ENCODE results near the gene ARHGAP26. TPM values are rescaled to one million over a fixed set of nuclear protein-coding genes. Genes with fewer than 3 reads are reported as not detected.

Gene ARHGAP26
- total RNA-seq, 1 donor from 2014 or later, result 14.1 TPM

DNA sequence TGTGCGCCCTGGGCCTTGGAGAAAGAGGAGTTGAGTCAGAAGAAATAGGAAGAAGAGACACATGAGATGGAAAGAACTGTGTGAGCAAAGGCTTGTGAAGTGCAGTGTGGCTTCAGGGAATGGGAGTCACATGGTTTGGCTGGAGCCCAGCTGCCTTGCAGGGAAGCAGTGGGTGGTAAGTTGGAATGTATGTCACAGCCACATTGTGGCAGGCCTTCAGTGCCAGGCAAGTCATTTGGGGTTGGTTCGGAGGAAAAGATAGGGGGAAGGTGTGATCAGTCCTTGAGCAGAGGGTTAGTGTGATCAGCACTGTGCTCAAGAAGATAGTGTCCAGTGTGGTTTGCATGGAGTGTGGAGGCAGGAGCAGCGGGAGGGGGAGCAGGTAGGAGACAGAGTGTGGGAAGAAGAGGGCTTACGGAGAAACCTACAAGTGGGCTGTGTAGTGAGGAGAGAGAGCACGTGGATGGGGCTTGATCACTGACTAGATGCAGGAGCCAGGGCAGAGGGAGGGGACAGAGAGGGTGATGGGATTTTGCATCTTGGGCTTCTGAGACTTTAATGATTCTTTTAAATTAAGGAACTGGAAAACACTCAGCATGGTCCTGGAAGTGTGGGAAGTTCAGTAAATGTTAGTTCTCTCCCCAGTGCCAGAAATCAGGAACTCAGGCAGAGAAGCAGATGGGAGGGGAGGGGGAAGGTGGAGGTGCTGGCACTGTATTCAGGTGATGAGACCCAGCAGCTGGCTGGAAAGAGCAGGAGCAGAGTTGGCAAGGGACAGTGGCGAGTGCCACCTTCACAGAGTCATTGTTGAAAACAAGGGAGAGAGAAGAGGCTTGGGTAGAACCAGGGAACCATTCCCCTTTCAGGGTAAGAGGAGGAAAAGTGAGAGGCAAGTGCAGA lies 46.6 kb downstream of the ARHGAP26 start:
- Mint-ChIP-seq H3K4me3 (ENCODE audit: unreplicated experiment) (no peak overlapping the region), H3K27ac (ENCODE audit: unreplicated experiment) (peak overlapping the region; percentile 35), H3K27me3 (ENCODE audit: unreplicated experiment) (no peaks in the 10 kb centered on the region), H3K9me3 (ENCODE audit: unreplicated experiment) (no peaks in the 10 kb centered on the region), H3K4me1 (ENCODE audit: unreplicated experiment) (peaks cover 49% of the 10 kb centered on the region), H3K36me3 (ENCODE audit: unreplicated experiment) (no peaks in the 10 kb centered on the region)
- no peak for DNase-seq (ENCODE audit: extremely low spot score, unreplicated experiment)
- TF ChIP-seq, protein P1, sequence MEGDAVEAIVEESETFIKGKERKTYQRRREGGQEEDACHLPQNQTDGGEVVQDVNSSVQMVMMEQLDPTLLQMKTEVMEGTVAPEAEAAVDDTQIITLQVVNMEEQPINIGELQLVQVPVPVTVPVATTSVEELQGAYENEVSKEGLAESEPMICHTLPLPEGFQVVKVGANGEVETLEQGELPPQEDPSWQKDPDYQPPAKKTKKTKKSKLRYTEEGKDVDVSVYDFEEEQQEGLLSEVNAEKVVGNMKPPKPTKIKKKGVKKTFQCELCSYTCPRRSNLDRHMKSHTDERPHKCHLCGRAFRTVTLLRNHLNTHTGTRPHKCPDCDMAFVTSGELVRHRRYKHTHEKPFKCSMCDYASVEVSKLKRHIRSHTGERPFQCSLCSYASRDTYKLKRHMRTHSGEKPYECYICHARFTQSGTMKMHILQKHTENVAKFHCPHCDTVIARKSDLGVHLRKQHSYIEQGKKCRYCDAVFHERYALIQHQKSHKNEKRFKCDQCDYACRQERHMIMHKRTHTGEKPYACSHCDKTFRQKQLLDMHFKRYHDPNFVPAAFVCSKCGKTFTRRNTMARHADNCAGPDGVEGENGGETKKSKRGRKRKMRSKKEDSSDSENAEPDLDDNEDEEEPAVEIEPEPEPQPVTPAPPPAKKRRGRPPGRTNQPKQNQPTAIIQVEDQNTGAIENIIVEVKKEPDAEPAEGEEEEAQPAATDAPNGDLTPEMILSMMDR (IDR thresholded peaks at IDR 0.05), result no peak

DNA sequence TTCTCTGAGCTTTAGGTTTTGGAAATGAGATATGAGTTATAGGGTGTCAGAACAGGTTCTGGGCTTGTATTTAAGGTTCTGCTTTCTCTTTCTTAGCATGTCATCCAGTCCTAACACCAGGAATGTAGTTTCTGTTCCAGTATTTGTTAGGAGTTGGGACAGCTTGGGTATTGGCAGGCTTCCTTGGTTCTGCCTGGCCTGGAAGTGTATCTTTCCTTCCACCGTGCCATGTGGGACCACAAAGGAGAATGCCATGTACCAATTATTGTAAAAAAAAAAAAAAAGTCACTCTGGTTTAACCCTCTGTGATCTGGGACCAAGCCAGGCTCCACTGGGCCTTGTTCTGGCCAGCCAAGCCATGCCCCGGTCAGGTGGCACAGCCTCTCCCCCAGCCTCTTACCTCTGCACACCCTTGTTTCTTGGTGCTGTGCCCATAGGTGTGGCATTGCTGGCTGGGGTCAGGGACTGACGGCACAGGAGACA lies 47.8 kb downstream of the ARHGAP26 start:
- Mint-ChIP-seq H3K27ac (ENCODE audit: unreplicated experiment) (no peak overlapping the region), H3K4me1 (ENCODE audit: unreplicated experiment) (peaks cover 55% of the 10 kb centered on the region), H3K36me3 (ENCODE audit: unreplicated experiment) (no peaks in the 10 kb centered on the region), H3K4me3 (ENCODE audit: unreplicated experiment) (no peak overlapping the region), H3K27me3 (ENCODE audit: unreplicated experiment) (no peaks in the 10 kb centered on the region), H3K9me3 (ENCODE audit: unreplicated experiment) (no peaks in the 10 kb centered on the region)
- no peak for DNase-seq (ENCODE audit: extremely low spot score, unreplicated experiment)
- TF ChIP-seq, protein P1 (IDR thresholded peaks at IDR 0.05), result no peak

DNA sequence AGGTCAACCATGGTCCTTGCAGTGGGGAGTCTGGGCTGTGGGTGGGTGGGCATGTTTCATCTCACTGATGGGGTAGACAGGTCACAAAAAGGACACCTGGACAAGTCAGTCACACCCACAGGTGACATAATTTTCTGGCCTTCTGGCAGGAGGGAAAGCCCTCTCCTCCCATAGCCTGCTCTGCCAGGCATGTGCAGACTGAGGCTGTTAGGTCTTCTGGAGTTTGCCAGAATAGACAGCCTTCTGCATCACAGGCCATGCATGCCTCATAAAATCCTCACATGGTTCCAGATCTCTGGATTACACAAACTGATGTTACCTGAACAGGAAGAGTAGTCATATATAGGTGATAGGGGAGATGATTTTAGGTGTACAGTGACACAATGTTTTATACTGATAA lies 49.1 kb downstream of the ARHGAP26 start:
- H3K27ac Mint-ChIP-seq (ENCODE audit: unreplicated experiment), result no peak overlapping the region
- DNase-seq (ENCODE audit: extremely low spot score, unreplicated experiment), result no peak
- H3K36me3 Mint-ChIP-seq (ENCODE audit: unreplicated experiment), result no peaks in the 10 kb centered on the region
- TF ChIP-seq, protein P1 (IDR thresholded peaks at IDR 0.05), result no peak
- no peaks in the 10 kb centered on the region for H3K9me3 Mint-ChIP-seq (ENCODE audit: unreplicated experiment)
- H3K4me3 Mint-ChIP-seq (ENCODE audit: unreplicated experiment), result no peak overlapping the region
- H3K4me1 Mint-ChIP-seq (ENCODE audit: unreplicated experiment), result peaks cover 63% of the 10 kb centered on the region
- no peaks in the 10 kb centered on the region for H3K27me3 Mint-ChIP-seq (ENCODE audit: unreplicated experiment)

DNA sequence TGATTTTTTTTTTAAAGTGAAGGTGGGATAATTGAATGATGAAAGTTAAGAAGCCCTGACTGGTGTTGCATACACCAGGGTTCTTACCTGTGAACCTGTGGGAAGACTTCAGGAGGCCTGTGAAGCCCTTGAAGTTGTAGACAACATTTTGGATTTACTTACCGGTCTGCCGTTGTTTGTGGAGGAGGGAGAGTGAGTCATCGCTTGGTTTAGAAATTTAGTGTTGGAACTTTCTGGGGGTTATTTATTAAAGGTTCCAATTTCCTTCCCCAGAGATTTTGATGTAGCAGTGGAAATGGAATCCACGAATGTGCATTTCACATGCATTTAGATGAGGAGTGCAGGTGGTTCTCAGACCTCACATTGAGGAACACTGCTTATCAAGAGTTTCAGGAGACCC lies 49.6 kb downstream of the ARHGAP26 start:
- H3K27ac Mint-ChIP-seq (ENCODE audit: unreplicated experiment), result no peak overlapping the region
- H3K9me3 Mint-ChIP-seq (ENCODE audit: unreplicated experiment), result no peaks in the 10 kb centered on the region
- no peaks in the 10 kb centered on the region for H3K36me3 Mint-ChIP-seq (ENCODE audit: unreplicated experiment)
- no peaks in the 10 kb centered on the region for H3K27me3 Mint-ChIP-seq (ENCODE audit: unreplicated experiment)
- no peak overlapping the region for H3K4me3 Mint-ChIP-seq (ENCODE audit: unreplicated experiment)
- TF ChIP-seq, protein P1 (IDR thresholded peaks at IDR 0.05), result no peak
- no peak for DNase-seq (ENCODE audit: extremely low spot score, unreplicated experiment)
- H3K4me1 Mint-ChIP-seq (ENCODE audit: unreplicated experiment), result peaks cover 65% of the 10 kb centered on the region

DNA sequence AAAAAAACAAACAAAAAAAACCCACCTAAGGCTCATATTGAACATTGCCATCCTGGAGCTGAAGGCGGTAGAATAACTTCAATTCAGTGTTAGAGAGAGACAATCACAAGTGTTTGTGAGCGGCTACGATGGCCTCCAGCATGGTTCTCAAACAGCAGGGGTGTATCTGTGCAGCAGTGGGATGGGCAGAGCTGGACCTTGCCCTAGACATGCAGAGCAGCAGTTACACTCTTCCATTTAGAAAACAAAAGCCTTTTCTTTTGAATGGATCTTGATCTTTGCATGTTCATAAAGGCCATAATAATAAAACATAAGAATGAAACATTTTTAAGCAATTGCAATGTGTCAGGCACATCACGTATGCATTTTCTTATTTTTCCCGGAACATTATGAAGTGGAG lies 50.3 kb downstream of the ARHGAP26 start:
- no peaks in the 10 kb centered on the region for H3K36me3 Mint-ChIP-seq (ENCODE audit: unreplicated experiment)
- no peaks in the 10 kb centered on the region for H3K9me3 Mint-ChIP-seq (ENCODE audit: unreplicated experiment)
- H3K4me1 Mint-ChIP-seq (ENCODE audit: unreplicated experiment), result peaks cover 70% of the 10 kb centered on the region
- H3K27me3 Mint-ChIP-seq (ENCODE audit: unreplicated experiment), result no peaks in the 10 kb centered on the region
- TF ChIP-seq, protein P1 (IDR thresholded peaks at IDR 0.05), result no peak
- no peak overlapping the region for H3K4me3 Mint-ChIP-seq (ENCODE audit: unreplicated experiment)
- DNase-seq (ENCODE audit: extremely low spot score, unreplicated experiment), result no peak
- H3K27ac Mint-ChIP-seq (ENCODE audit: unreplicated experiment), result no peak overlapping the region

All from osteocyte (in vitro differentiated cells).